Right atrium auricular region (tissue), 2 donors: ENCODE results near the gene ZNF512B. TPM values are rescaled to one million over a fixed set of nuclear protein-coding genes. Genes with fewer than 3 reads are reported as not detected.

Experiments used
- DNase-seq: peaks from one replicate; pipeline ENCODE4 v3.0.0-alpha.2; 2019; ENCODE audit warnings: low spot score
- H3K27ac ChIP-seq, 2 donors: fragments of 200-600 bp; sonication (generic); 1 replicate in 1 of 2; 2 replicates in 1 of 2; pipeline ENCODE4 v1.5.1; 2016 to 2019
- H3K27me3 ChIP-seq, 2 donors: fragments of 200-600 bp; sonication (generic); one replicate each; pipeline versions ENCODE4 v1.5.1 to v1.6.0; 2017 to 2019
- H3K36me3 ChIP-seq: fragments of 200-600 bp; sonication (generic); one replicate; pipeline ENCODE4 v1.5.1; 2016
- H3K4me1 ChIP-seq, 2 donors: fragments of 200-600 bp; sonication (generic); one replicate each; pipeline versions ENCODE4 v1.5.1 to v1.6.0; 2017 to 2019
- H3K4me3 ChIP-seq, 2 donors: fragments of 200-600 bp; sonication (generic); 1 replicate in 1 of 2; 2 replicates in 1 of 2; pipeline ENCODE4 v1.5.1; 2017 to 2019; ENCODE audit warnings: mild to moderate bottlenecking in 1 of 2, moderate library complexity in 1 of 2
- H3K9me3 ChIP-seq, 2 donors: fragments of 200-600 bp; sonication (generic); one replicate each; pipeline ENCODE4 v1.5.1; 2019
- total RNA-seq, 2 donors: library from RNA; depleted of rRNA; stranded (reverse); fragments of >200 nt; gene quantifications; one replicate each; pipeline ENCODE4 v1.1.0, GENCODE V29; 2016
- TF ChIP-seq, protein P1 (sequence below), 2 donors: fragments of 200-600 bp; sonication (generic); IDR thresholded peaks; one replicate each; pipeline ENCODE4 v1.5.1; 2019; ENCODE audit warnings: antibody characterized with exemption in 2 of 2

The ZNF512B gene
- total RNA-seq, 2 donors from 2014 or later: 7.0 to 8.3 TPM

- Histone ChIP-seq H3K36me3 (peaks cover 7% of the 10 kb centered on the region), H3K9me3 (no peaks in the 10 kb centered on the region), H3K27me3 (no peaks in the 10 kb centered on the region), H3K27ac (no peak overlapping the region), H3K4me1 (peaks cover 0 to 25% of the 10 kb centered on the region in 2 donors), H3K4me3 (no peak overlapping the region)
- DNase-seq: no peak
- TF ChIP-seq, protein P1, sequence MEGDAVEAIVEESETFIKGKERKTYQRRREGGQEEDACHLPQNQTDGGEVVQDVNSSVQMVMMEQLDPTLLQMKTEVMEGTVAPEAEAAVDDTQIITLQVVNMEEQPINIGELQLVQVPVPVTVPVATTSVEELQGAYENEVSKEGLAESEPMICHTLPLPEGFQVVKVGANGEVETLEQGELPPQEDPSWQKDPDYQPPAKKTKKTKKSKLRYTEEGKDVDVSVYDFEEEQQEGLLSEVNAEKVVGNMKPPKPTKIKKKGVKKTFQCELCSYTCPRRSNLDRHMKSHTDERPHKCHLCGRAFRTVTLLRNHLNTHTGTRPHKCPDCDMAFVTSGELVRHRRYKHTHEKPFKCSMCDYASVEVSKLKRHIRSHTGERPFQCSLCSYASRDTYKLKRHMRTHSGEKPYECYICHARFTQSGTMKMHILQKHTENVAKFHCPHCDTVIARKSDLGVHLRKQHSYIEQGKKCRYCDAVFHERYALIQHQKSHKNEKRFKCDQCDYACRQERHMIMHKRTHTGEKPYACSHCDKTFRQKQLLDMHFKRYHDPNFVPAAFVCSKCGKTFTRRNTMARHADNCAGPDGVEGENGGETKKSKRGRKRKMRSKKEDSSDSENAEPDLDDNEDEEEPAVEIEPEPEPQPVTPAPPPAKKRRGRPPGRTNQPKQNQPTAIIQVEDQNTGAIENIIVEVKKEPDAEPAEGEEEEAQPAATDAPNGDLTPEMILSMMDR (IDR thresholded peaks at IDR 0.05): no peak
These were observed 1.1 kb upstream of the ZNF512B start for GRCh38 chr20:63970714-63971431.

DNA sequence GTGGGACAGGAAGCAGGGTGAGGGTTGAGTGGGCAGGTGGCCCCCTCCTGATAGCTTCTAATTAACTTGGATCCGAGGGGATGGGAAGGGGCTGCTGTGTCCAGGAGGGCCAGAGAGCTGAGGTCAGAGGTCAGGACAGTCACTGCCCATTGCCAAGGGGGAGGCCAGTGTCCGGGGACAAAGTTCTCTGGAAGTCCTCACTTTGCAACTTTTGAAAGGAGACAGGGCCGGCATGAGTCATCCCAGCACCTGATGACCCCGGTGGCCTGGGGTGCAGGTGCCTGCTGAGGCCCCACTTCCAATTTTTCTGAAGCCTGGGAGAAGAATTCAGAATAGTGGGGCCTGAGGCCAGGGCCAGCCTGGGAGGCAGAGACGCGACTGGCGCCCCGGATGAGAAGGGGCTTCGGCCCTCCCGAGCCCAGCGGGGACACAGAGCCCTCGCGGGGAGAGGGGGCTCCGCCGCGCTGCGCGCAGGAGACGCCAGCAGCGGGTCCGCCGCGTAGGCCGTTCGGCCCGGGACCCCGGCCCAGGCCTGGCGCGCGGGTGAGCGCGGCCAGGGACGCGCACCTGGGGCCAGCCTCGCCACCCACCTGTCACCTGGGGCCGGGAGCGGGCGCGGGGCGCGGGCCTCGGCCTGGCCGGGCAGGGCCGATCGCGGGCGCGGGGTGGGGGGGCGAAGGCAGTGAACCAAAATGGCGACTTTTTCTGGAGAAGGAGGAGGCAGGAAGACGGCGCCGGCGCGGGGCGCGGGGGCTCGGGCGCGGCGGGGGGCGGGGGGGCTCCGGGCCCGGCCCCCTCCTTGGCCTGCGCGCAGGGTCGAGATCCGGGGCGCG lies 586 bp downstream of the ZNF512B start:
- Histone ChIP-seq H3K27me3 (no peaks in the 10 kb centered on the region), H3K9me3 (no peaks in the 10 kb centered on the region), H3K36me3 (peaks cover 7% of the 10 kb centered on the region), H3K4me1 (peaks cover 0 to 25% of the 10 kb centered on the region in 2 donors), H3K4me3 (peak overlapping the region; percentile 48 to 66), H3K27ac (peak overlapping the region; percentile 62 to 70)
- TF ChIP-seq, protein P1 (IDR thresholded peaks at IDR 0.05): no peak
- DNase-seq: peak; percentile 58

DNA sequence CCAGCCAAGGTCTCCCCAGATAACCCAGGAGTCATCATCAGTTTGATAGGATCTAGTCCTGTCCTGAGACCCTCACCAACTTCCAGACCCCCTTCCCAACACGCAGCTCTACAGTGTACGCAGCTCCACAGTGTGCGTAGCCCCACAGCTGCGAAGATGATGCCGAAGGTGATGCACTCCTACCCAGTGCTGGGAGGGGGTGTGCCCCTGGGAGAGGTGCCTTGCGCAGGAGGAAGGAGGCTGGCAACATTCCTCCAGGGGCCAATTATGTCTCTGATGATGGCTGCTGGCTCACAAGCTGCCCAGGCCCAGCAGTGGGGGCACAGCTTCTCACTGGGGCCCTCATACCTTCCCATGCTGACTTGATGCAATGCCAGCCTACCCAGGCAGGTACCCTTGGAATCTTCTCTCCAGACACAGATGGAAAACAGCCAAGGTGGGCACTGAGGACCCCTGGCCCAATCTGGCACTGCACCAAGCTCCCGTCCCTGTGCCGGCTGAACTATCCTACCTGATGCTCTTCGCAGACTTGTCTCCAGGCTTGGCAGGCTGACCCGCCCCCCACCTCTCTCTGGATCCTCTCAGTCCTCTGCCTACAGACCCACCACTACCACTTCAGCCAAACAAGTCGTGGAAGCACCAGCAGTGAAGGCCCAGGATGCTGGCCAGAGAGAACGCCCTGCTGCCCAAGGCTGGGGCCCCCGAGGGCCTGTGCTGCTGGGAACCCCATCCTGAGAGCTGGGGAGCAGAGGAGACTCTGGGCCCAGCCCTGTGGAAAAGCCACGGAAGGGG lies 1.4 kb downstream of the ZNF512B start:
- no peaks in the 10 kb centered on the region for H3K27me3 ChIP-seq
- H3K36me3 ChIP-seq: peaks cover 13% of the 10 kb centered on the region
- H3K4me3 ChIP-seq: peak overlapping the region in 1 of 2 donors; percentile 66
- no peaks in the 10 kb centered on the region for H3K9me3 ChIP-seq
- DNase-seq: no peak
- peak overlapping the region in 1 of 2 donors; percentile 62 for H3K27ac ChIP-seq
- TF ChIP-seq, protein P1 (IDR thresholded peaks at IDR 0.05): no peak
- H3K4me1 ChIP-seq: peaks cover 0 to 21% of the 10 kb centered on the region in 2 donors

- peaks cover 20% of the 10 kb centered on the region for H3K36me3 ChIP-seq
- H3K4me1 ChIP-seq: peaks cover 0 to 20% of the 10 kb centered on the region in 2 donors
- H3K4me3 ChIP-seq: no peak overlapping the region
- H3K9me3 ChIP-seq: no peaks in the 10 kb centered on the region
- no peak for DNase-seq
- no peaks in the 10 kb centered on the region for H3K27me3 ChIP-seq
- TF ChIP-seq, protein P1 (IDR thresholded peaks at IDR 0.05): no peak
- no peak overlapping the region for H3K27ac ChIP-seq
These were observed 2.2 kb downstream of the ZNF512B start for GRCh38 chr20:63967330-63968135.

DNA sequence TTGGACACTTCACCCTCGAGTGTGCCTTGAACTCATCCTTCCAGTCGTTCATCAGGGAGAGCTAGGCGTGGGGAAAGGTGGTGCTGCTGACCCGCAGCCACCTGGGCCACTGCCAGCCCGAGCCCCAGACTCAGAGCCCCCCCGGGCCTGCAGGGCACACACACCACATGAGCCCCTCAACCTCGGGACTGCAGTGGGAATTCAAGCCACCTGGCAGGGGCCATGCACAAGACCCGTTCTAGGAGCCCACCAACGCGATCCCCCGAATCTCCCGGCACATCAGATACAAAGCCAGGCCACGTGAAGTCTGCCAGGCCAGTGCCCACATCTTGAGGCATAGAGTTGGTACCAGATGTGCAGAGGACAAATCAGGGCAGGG lies 2.8 kb downstream of the ZNF512B start:
- DNase-seq: no peak
- Histone ChIP-seq H3K4me1 (peaks cover 0 to 20% of the 10 kb centered on the region in 2 donors), H3K27ac (no peak overlapping the region), H3K36me3 (peaks cover 25% of the 10 kb centered on the region), H3K9me3 (no peaks in the 10 kb centered on the region), H3K27me3 (no peaks in the 10 kb centered on the region), H3K4me3 (no peak overlapping the region)
- TF ChIP-seq, protein P1 (IDR thresholded peaks at IDR 0.05): no peak
